NT2/D1 (cell line): ENCODE data around the gene KLRB1.
"Not testable (repeated sequence)": the region's sequence is repeated elsewhere in the genome, so short reads cannot be mapped to it uniquely, and the experiment has no call there.

Source experiments
- DNase-seq: peaks from one replicate; pipeline ENCODE4 v3.0.0-alpha.2; 2011; ENCODE audit warnings: low read depth, low spot score
- H3K27me3 ChIP-seq: 2 replicates; pipeline ENCODE4 v1.6.0; 2011; ENCODE audit warnings: mild to moderate bottlenecking; ENCODE audit not compliant: insufficient read length, insufficient read depth
- H3K36me3 ChIP-seq: 2 replicates; pipeline ENCODE4 v1.6.1; 2011; ENCODE audit warnings: mild to moderate bottlenecking, low read length, mixed read lengths; ENCODE audit not compliant: insufficient read depth, insufficient read length
- H3K4me1 ChIP-seq: 2 replicates; pipeline ENCODE4 v1.5.1; 2011; ENCODE audit not compliant: insufficient read depth, insufficient read length
- H3K4me3 ChIP-seq: 2 replicates; pipeline ENCODE4 v1.5.1; 2011; ENCODE audit warnings: low read depth; ENCODE audit not compliant: insufficient read length
- H3K9ac ChIP-seq: 2 replicates; pipeline ENCODE4 v1.6.0; 2011; ENCODE audit warnings: low read depth; ENCODE audit not compliant: insufficient read length
- H3K9me3 ChIP-seq: 2 replicates; pipeline ENCODE4 v1.5.1; 2011; ENCODE audit warnings: mild to moderate bottlenecking, low read length; ENCODE audit not compliant: insufficient read depth
- SUZ12 ChIP-seq: IDR thresholded peaks from 2 replicates; pipeline ENCODE4 v1.6.1; 2011; ENCODE audit not compliant: insufficient read length, insufficient read depth; ENCODE audit errors: extremely low read depth
- YY1 ChIP-seq: IDR thresholded peaks from 2 replicates; pipeline ENCODE4 v1.6.1; 2011; ENCODE audit not compliant: insufficient read length, insufficient read depth
- ZNF274 ChIP-seq: IDR thresholded peaks from 2 replicates; pipeline ENCODE4 v1.6.1; 2011; ENCODE audit warnings: mild to moderate bottlenecking, low read depth, low read length

KLRB1 gene

DNA sequence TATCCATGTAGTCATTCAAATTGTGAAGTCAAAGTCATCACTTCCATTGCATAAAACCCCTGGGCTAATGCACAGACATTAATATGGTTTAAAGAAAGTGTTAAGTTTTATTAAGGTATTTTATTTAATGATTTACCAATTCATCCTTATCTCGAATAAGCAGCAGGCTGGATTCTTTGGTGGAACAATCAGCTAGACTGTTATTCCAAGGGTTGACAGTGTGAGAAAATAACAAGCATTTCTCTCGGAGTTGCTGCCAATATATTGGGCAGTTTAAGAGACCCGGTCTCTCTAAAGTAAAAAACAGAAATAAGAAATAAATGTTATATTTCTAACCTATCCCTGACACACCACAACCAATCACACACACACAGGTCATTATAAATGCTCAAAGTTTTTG is 9.4 kb downstream of the KLRB1 start:
- H3K27me3 ChIP-seq = no peaks in the 10 kb centered on the region
- no peaks in the 10 kb centered on the region for H3K4me1 ChIP-seq
- peaks cover 18% of the 10 kb centered on the region; the same call in 1 of the 2 replicates for H3K9me3 ChIP-seq
- H3K36me3 ChIP-seq = no peaks in the 10 kb centered on the region
- no peak overlapping the region for H3K9ac ChIP-seq
- TF ChIP-seq ZNF274 = no peak
- TF ChIP-seq YY1 = no peak
- no peak for TF ChIP-seq SUZ12
- H3K4me3 ChIP-seq = no peak overlapping the region
- DNase-seq = no peak

DNA sequence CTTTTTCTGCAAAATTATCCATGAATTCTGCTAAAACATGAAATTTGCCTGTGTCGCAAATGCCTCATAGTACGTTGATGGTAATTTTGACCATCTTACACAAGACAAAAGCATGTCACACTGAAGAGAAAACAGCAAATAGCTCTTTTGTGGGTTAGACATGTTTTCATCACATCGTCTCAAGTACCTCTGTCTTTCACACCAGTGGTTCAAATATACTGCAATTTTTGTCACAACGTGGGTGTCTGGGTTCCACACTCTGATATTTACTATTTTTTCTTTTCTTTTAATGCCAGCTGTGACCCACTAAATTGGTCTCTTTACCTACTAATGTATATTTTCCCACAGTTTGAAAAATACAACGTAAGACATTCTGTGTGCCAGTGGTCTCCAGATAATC is 10.4 kb downstream of the KLRB1 start:
- no peaks in the 10 kb centered on the region for H3K27me3 ChIP-seq
- H3K36me3 ChIP-seq = no peaks in the 10 kb centered on the region
- H3K9me3 ChIP-seq = peaks cover 18% of the 10 kb centered on the region; the same call in 1 of the 2 replicates
- H3K4me3 ChIP-seq = no peak overlapping the region
- H3K9ac ChIP-seq = no peak overlapping the region
- no peak for DNase-seq
- TF ChIP-seq SUZ12 = no peak
- TF ChIP-seq ZNF274 = no peak
- no peak for TF ChIP-seq YY1
- no peaks in the 10 kb centered on the region for H3K4me1 ChIP-seq

DNA sequence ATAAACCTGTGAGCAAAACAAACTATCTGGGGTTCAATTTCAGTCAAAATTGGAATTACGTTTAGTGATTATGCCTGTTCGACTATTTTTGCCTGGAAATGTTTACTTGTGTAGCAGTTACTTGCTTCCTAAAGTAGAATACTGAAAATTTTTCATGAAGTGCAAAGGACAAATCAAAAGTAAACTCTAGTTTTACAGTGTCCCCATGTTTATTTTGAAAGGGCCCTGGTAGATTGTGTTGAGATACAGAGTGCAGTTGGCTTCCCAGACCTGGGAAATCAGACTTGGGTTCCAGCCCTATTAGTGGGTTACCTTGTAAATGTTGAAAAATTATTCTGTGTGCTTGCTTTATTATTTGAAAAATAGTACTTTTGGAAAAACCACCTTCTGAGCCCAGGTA is 17.3 kb downstream of the KLRB1 start:
- Histone ChIP-seq H3K4me3 (no peak overlapping the region), H3K27me3 (no peaks in the 10 kb centered on the region), H3K4me1 (no peaks in the 10 kb centered on the region), H3K36me3 (no peaks in the 10 kb centered on the region), H3K9ac (no peak overlapping the region), H3K9me3 (no peaks in the 10 kb centered on the region)
- TF ChIP-seq ZNF274 (no peak), SUZ12 (no peak), YY1 (no peak)
- DNase-seq = no peak

- H3K36me3 ChIP-seq = no peaks in the 10 kb centered on the region
- H3K4me3 ChIP-seq = no peak overlapping the region
- no peak overlapping the region for H3K9ac ChIP-seq
- no peaks in the 10 kb centered on the region for H3K27me3 ChIP-seq
- no peaks in the 10 kb centered on the region for H3K4me1 ChIP-seq
- H3K9me3 ChIP-seq = no peaks in the 10 kb centered on the region
- no peak for TF ChIP-seq SUZ12
- TF ChIP-seq YY1 = no peak
- TF ChIP-seq ZNF274 = no peak
- DNase-seq = no peak
These were observed 19.0 kb downstream of the KLRB1 start for GRCh38 chr12:9588749-9589148.

- no peak overlapping the region for H3K4me3 ChIP-seq
- no peaks in the 10 kb centered on the region for H3K36me3 ChIP-seq
- TF ChIP-seq SUZ12 (no peak), YY1 (no peak), ZNF274 (no peak)
These were observed 19.6 kb downstream of the KLRB1 start for GRCh38 chr12:9587987-9588600.

DNA sequence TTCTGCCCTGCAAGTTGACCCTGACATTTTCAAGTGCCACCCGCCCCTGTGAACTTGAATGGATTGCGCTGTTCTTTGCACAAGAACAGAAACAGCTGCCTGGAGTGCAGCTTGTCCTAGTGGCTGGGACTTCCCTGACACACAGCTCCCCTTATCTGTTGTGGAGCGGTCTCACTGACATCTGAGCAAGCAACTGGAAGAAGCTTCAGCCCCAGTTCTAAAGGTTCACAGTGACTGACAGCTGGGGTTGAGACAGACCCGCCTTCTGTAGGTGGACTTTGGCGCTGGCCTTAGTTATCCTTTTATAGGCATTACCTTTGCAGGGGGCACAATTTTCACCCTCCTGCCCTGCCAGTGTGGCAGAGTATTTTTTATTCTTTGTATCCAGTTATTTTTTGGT is 30.0 kb downstream of the KLRB1 start:
- not testable (repeated sequence) for DNase-seq, H3K9ac ChIP-seq

More at GRCh38 chr12:9587987-9588600, 19.6 kb downstream of the KLRB1 start:
- Histone ChIP-seq H3K4me1 (no peaks in the 10 kb centered on the region), H3K27me3 (no peaks in the 10 kb centered on the region), H3K9me3 (no peaks in the 10 kb centered on the region), H3K9ac (no peak overlapping the region)
- no peak for DNase-seq

GRCh38 chr12:9567151-9567550 is 40.6 kb downstream of the KLRB1 start:
- not testable (repeated sequence) for DNase-seq, H3K4me1 ChIP-seq, H3K36me3 ChIP-seq, H3K27me3 ChIP-seq, H3K4me3 ChIP-seq, H3K9me3 ChIP-seq, H3K9ac ChIP-seq

More for the DNA sequence above, 30.0 kb downstream of the KLRB1 start:
- H3K4me1 ChIP-seq, H3K4me3 ChIP-seq, H3K9me3 ChIP-seq, H3K36me3 ChIP-seq, H3K27me3 ChIP-seq: not testable (repeated sequence)

- H3K4me1 ChIP-seq, H3K9me3 ChIP-seq, H3K27me3 ChIP-seq, H3K9ac ChIP-seq, H3K36me3 ChIP-seq, DNase-seq, H3K4me3 ChIP-seq: not testable (repeated sequence)
These were observed 41.6 kb downstream of the KLRB1 start for GRCh38 chr12:9566113-9566512.

- not testable (repeated sequence) for H3K36me3 ChIP-seq, H3K9me3 ChIP-seq, H3K4me3 ChIP-seq, H3K9ac ChIP-seq, H3K27me3 ChIP-seq, DNase-seq, H3K4me1 ChIP-seq
These were observed 43.3 kb downstream of the KLRB1 start for GRCh38 chr12:9564418-9564817.

GRCh38 chr12:9562841-9563453 is 44.8 kb downstream of the KLRB1 start:
- not testable (repeated sequence) for H3K9ac ChIP-seq, H3K9me3 ChIP-seq, H3K4me3 ChIP-seq, H3K4me1 ChIP-seq, H3K27me3 ChIP-seq, DNase-seq, H3K36me3 ChIP-seq

DNA sequence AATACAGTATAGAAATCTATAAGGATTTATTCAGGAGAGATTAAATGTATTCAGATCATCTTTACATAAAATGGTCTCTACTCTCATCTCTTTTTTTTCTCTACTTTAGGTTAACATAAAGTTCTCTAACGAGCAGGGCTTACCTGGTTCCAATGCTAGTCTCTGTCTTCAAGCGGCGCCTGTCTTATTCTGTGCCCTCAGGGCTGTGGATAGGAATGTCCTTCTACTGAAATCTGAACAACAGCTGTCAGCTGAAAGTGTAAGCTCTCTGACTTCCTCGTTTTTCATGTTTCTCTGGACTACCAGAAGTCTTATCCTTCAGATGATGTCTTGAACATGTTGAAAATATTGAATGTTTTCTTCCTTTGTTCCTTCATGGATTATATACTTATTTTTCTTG is 62.2 kb downstream of the KLRB1 start:
- H3K9ac ChIP-seq, H3K4me1 ChIP-seq, H3K36me3 ChIP-seq, H3K9me3 ChIP-seq, H3K27me3 ChIP-seq, H3K4me3 ChIP-seq, DNase-seq: not testable (repeated sequence)
